HG03521 (cell line): ENCODE measurements around the gene PRAF2.

Experiments used
- ATAC-seq: cut with Tn5 transposase; IDR thresholded peaks from one replicate; pipeline ENCODE4 v1.9.1; 2021; ENCODE audit warnings: mild to moderate bottlenecking, moderate library complexity; ENCODE audit not compliant: unreplicated experiment

Gene PRAF2

GRCh38 chrX:49073601-49074575, at the start of gene PRAF2:
Gene PRAF2, minus strand, starts transcription at chrX:49074002. Its CDS starts 15 bp downstream, at chrX:49073987.
- peak; percentile 91 for ATAC-seq

GRCh38 chrX:49122499-49122898, 48.7 kb upstream of the PRAF2 start:
- ATAC-seq, result no peak

- no peak for ATAC-seq
These were observed 46.3 kb upstream of the PRAF2 start for GRCh38 chrX:49120091-49120490.

GRCh38 chrX:49117581-49117980, 43.8 kb upstream of the PRAF2 start:
- ATAC-seq, result no peak

- ATAC-seq, result no peak
These were observed 42.9 kb upstream of the PRAF2 start for GRCh38 chrX:49116716-49117115.

- no peak for ATAC-seq
These were observed 42.3 kb upstream of the PRAF2 start for GRCh38 chrX:49116076-49116475.

- ATAC-seq, result no peak
These were observed 38.0 kb upstream of the PRAF2 start for GRCh38 chrX:49111791-49112190.

GRCh38 chrX:49110417-49110816, 36.6 kb upstream of the PRAF2 start:
- no peak for ATAC-seq

GRCh38 chrX:49108641-49109040, 34.8 kb upstream of the PRAF2 start:
- ATAC-seq, result no peak

GRCh38 chrX:49106930-49107329, 33.1 kb upstream of the PRAF2 start:
- no peak for ATAC-seq

- no peak for ATAC-seq
These were observed 32.5 kb upstream of the PRAF2 start for GRCh38 chrX:49106296-49106695.

- no peak for ATAC-seq
These were observed 29.8 kb upstream of the PRAF2 start for GRCh38 chrX:49103637-49104036.

GRCh38 chrX:49102190-49102589, 28.4 kb upstream of the PRAF2 start:
- ATAC-seq, result no peak

- peak; percentile 2 for ATAC-seq
These were observed 27.8 kb upstream of the PRAF2 start for GRCh38 chrX:49101629-49101984.

GRCh38 chrX:49100704-49101628, 27.2 kb upstream of the PRAF2 start:
- peak; percentile 93 for ATAC-seq

GRCh38 chrX:49096419-49096818, 22.6 kb upstream of the PRAF2 start:
- ATAC-seq, result no peak

- ATAC-seq, result no peak
These were observed 15.8 kb upstream of the PRAF2 start for GRCh38 chrX:49089553-49089952.

- ATAC-seq, result no peak
These were observed 8.6 kb upstream of the PRAF2 start for GRCh38 chrX:49082271-49082871.

- ATAC-seq, result peak; percentile 71
These were observed 6.0 kb upstream of the PRAF2 start, which contains the start of gene WDR45 for GRCh38 chrX:49079489-49080428. Gene WDR45, minus strand, starts transcription at chrX:49079887. Its CDS starts 1,792 bp downstream, at chrX:49078095.

GRCh38 chrX:49077941-49078340, 4.1 kb upstream of the PRAF2 start:
- no peak for ATAC-seq
